ENCODE data around the gene TMEM109. TPM values are rescaled to one million over a fixed set of nuclear protein-coding genes. Genes with fewer than 3 reads are reported as not detected.

The TMEM109 gene
- 47.7 and 77.7 TPM in 2 replicates for total RNA-seq (2014; rRNA removed; shearing (Covaris generic))

GRCh38 chr11:60913793-60914632 lies at the start of gene TMEM109:
Gene TMEM109 (plus strand): TSS chr11:60914158. CDS start chr11:60919694, 5,536 bp downstream.
- DNase-seq (ENCODE audit: low read depth) = peak; percentile 92

DNA sequence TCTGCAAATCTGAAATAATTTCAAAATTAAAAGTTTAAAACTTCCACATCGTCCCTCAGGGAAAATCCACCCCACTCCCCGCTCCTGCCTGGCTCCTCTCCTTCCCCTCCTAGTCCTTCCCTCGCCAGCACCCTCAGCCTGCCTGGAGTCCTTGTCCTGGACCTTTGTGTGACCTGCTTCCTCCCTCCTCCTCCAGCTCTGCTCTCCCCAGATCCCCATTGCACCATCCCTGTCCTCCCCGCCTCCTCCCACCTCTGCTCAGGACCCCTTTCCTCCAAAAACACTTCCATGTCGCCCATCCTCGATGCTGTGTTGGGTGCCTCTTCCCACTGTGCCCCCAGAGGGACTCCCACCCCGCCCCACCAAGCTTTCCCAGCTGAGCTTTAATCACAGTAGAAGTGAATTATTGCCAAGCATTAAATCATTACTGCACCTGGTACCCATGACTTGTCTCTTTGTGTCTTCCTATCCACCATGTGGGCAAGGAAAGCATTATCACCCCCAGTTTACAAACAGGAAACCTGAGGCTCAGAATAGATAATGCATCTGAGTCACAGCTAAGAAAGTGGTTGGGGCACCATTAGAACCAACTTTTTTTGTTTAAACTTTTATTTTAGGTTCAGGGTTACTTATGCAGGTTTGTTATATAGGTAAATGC lies 49.0 kb upstream of the TMEM109 start:
- DNase-seq (ENCODE audit: low read depth) = no peak

- no peak for DNase-seq (ENCODE audit: low read depth)
Measured at GRCh38 chr11:60866911-60867870, 46.8 kb upstream of the TMEM109 start, which contains the start of gene ZP1. Gene ZP1 (plus strand): TSS chr11:60867542. CDS start chr11:60867562, 20 bp downstream.

- DNase-seq (ENCODE audit: low read depth) = no peak
Measured at GRCh38 chr11:60867871-60868681, 45.9 kb upstream of the TMEM109 start.

GRCh38 chr11:60868682-60869450 lies 45.1 kb upstream of the TMEM109 start:
- DNase-seq (ENCODE audit: low read depth) = no peak

DNA sequence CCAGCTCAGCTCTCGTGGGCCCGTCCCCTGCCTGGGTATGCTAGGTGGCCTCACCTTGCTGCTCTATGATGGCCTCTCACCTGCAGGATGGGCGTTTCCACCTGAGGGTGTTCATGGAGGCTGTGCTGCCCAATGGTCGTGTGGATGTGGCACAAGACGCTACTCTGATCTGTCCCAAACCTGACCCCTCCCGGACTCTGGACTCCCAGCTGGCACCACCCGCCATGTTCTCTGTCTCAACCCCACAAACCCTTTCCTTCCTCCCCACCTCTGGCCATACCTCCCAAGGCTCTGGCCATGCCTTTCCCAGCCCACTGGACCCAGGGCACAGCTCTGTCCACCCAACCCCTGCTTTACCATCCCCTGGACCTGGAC lies 44.5 kb upstream of the TMEM109 start:
- DNase-seq (ENCODE audit: low read depth) = no peak

DNA sequence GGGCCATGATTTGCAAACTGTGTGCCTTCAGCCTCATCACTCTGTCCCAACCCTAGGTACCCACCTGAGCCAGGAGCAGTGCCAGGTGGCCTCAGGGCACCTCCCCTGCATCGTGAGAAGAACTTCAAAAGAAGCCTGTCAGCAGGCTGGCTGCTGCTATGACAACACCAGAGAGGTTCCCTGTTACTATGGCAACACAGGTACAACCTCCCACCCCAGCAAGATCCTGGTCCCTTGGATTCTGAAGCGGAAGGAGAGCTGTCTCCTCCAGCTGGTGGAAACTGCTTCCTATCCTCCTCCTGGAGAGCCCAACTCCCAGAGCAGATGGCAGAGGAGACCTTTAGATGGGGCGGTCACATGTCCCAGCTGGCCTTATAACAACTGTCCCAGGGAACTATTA lies 43.7 kb upstream of the TMEM109 start:
- DNase-seq (ENCODE audit: low read depth) = no peak

- DNase-seq (ENCODE audit: low read depth) = no peak
Measured at GRCh38 chr11:60870733-60871377, 43.1 kb upstream of the TMEM109 start.

DNA sequence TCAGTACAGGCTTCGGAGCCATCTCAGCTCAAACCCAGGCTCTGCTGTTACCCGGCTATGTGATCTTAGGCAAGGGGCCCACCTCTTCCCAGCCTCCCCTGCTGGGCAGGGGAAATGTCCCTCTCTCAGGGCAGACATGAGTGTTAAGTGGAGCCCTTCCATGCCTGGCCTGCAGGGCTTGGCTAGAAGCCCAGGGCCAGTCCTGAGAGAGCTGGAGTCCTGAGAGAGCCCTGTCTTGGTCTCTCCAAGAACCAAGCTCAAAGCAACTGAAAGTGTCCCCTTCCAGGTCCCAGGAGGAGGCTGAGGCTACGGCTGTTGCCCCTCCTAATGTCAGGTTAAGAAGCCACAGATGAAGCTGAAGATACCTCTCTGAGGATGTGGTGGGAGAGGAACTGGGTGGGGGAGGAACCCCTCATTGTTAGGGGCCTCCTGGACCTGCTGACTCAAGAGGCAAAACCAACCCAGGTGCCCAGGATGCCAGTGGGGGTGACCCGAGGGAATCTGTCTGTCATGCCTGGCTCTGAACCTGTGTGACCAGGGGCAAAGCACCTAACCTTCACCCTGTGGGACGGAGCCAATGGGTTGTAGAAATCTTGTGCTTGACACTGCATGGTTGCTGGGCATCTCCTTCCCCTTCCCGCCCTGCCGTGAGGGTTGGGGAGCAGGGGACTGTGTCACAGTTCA lies 42.4 kb upstream of the TMEM109 start:
- DNase-seq (ENCODE audit: low read depth) = peak; percentile 63

DNA sequence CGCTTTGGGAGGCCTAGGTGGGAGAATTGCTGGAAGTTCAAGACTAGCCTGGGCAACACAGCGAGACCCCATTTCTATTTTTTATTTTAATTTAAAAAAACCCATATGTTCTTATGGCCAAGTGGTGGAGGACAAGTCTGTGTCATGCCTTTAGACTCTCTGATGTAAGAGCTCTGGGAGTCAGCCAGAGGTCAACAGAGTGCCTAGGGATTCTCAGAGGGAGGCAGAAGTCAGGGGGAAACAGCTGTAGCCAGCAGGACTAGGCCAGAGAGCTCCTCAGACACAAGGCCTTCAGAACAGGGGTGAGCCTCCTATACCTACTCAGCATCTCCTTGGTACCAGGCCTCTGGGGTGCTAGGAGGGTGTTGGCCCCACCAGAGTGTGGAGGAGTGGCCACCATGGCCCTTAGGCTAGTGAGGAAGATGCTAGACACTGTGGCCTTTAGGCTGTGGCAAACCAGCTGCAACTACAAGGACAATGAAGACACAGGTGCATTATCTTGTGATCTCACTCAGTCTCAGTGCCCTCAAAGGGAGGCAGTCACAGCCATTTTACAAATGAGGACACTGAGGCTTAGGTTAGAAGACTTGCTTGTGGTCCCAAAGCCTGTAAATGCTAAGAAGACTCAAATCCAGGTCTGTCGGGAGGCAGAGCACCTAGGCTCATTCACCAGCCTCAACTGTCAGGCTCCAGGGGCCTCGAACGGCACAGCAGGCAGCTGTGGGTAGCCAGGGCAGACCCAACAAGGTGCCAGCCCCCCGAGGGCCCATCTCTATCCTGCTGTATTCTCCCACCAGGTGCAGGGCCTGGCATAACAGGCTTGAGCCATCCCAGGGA lies 41.6 kb upstream of the TMEM109 start:
- peak; percentile 70 for DNase-seq (ENCODE audit: low read depth)

DNA sequence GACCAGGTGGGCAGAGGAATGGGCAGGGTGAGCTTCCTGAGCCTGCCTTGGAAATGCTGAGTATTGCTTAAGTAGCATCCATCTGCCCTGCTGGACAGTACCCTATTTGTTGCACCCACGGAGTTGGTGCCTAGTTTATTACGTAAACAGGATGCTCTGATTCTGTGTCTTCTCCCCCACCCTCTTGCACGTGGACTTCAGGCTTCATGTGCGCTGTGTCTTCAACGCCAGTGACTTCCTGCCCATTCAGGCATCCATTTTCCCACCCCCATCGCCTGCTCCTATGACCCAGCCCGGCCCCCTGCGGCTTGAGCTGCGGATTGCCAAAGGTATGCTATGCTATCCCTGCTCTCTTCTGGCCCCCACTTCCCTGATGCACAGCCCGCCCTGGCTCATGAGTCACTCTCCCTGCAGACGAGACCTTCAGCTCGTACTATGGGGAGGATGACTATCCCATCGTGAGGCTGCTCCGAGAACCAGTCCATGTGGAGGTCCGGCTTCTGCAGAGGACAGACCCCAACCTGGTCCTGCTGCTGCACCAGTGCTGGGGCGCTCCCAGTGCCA lies 40.9 kb upstream of the TMEM109 start:
- DNase-seq (ENCODE audit: low read depth) = peak; percentile 92

GRCh38 chr11:60873533-60873932 lies 40.4 kb upstream of the TMEM109 start:
- DNase-seq (ENCODE audit: low read depth) = no peak

DNA sequence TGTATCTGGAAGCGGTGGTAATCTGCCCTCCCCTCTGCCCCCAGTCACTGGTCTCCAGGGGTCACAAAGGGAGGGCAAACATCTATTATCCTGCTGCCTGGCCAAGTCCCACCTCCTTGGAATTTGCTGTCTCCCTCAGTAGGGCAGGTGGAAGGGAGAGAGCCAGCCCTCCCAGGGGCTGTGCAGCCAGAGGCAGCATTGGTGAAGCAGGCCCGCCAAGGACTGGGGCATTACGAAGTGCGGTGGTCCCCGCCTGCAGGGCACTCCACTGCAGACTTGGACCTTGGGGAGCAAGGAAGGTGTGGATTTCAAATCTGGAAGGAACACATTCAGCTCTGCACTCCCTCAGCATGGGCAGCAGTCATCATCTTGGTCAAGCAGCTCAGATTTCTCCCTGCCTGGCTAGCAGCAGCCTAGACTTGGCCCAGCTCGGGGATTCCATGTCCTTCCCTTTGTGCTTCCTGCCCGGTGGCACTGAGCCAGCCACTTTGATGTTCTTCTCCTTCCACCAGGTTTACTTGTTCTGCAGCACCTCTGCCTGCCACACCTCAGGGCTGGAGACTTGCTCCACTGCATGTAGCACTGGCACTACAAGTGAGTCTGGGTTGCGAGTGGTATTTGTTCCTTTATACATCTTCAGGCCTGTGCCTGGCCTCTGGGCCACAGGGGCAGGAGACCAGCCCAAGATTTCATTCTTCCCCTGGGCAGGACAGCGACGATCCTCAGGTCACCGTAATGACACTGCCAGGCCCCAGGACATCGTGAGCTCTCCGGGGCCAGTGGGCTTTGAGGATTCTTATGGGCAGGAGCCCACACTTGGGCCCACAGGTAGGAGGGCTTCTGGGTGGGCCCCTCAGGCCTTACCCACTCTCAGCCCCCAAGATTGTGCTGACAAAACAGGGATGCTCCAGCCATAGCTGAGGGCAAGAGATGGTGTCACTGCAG lies 39.3 kb upstream of the TMEM109 start:
- DNase-seq (ENCODE audit: low read depth) = no peak

- DNase-seq (ENCODE audit: low read depth) = no peak
Measured at GRCh38 chr11:60875366-60876167, 38.4 kb upstream of the TMEM109 start.

- no peak for DNase-seq (ENCODE audit: low read depth)
Measured at GRCh38 chr11:60876168-60876485, 37.8 kb upstream of the TMEM109 start.

Measured in M059J (cell line).